Measurements from ENCODE around the gene PAK1. TPM values are rescaled to one million over a fixed set of nuclear protein-coding genes. Genes with fewer than 3 reads are reported as not detected.

Gene PAK1
- total RNA-seq, 1 experiment from 2014 or later: 80.0 TPM

DNA sequence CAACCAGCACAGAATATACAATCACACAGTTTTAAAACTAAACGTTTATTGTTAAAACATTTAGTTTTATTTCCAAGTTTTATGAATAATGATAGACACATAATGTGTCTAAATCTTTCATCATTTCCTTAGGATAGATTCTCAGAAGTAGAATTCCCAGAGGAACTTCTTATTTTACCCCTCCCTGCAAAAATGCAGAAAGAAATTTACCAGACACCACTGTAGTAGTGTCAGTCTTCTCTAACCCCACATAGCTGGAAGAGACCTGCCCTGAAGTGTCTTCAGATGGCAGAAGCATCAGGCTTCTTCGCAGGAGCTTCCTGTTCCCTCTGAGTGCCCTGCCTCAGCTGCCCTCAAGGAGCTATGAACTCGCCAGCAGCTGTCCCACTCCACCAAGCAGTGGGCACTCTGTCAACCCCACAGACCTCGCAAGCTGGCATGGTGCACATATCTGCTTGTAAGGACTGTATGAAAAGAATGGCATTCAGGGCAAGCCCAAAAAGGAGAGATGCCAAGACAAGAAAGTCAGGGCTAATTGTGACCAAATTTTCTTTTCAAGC, 28.5 kb upstream of the PAK1 start:
- no peaks in the 10 kb centered on the region for H3K36me3 ChIP-seq (ENCODE audit: low read depth)
- no peak overlapping the region for H3K4me3 ChIP-seq
- ChIA-PET POLR2A (ENCODE audit: unreplicated experiment) (no interaction called here), CTCF (no interaction called here)
- intact Hi-C loops (cut with micrococcal nuclease; ENCODE audit: unreplicated experiment): no loop called here
- peaks cover 21% of the 10 kb centered on the region for H3K4me1 ChIP-seq (replicated peaks; ENCODE audit: insufficient read depth)
- H4K20me1 ChIP-seq (ENCODE audit: insufficient read depth): peaks cover 4% of the 10 kb centered on the region; the same call in 1 of the 2 replicates
- BruUV-seq (replicated peaks): no TSS peak
- no peak overlapping the region for H3K27ac ChIP-seq
- DNase-seq: no peak
- no peaks in the 10 kb centered on the region for H3K9me3 ChIP-seq (ENCODE audit: insufficient read depth, low read depth)
- H3K9me2 ChIP-seq (ENCODE audit: insufficient read depth): no peaks in the 10 kb centered on the region
- no peak overlapping the region for H2AFZ ChIP-seq
- H3F3A ChIP-seq (ENCODE audit: insufficient read depth, low read depth): peaks cover 19% of the 10 kb centered on the region
- H3K4me2 ChIP-seq: no peak overlapping the region
- H3K79me2 ChIP-seq (ENCODE audit: low read depth): no peaks in the 10 kb centered on the region
- H3K27me3 ChIP-seq (ENCODE audit: insufficient read depth, low read depth): peaks cover 62% of the 10 kb centered on the region
- no peak for TF ChIP-seq EZH2 (IDR thresholded peaks at IDR 0.05; ENCODE audit: low read depth)
- TF ChIP-seq, protein P1, sequence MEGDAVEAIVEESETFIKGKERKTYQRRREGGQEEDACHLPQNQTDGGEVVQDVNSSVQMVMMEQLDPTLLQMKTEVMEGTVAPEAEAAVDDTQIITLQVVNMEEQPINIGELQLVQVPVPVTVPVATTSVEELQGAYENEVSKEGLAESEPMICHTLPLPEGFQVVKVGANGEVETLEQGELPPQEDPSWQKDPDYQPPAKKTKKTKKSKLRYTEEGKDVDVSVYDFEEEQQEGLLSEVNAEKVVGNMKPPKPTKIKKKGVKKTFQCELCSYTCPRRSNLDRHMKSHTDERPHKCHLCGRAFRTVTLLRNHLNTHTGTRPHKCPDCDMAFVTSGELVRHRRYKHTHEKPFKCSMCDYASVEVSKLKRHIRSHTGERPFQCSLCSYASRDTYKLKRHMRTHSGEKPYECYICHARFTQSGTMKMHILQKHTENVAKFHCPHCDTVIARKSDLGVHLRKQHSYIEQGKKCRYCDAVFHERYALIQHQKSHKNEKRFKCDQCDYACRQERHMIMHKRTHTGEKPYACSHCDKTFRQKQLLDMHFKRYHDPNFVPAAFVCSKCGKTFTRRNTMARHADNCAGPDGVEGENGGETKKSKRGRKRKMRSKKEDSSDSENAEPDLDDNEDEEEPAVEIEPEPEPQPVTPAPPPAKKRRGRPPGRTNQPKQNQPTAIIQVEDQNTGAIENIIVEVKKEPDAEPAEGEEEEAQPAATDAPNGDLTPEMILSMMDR (conservative IDR thresholded peaks at IDR 0.05): no peak

DNA sequence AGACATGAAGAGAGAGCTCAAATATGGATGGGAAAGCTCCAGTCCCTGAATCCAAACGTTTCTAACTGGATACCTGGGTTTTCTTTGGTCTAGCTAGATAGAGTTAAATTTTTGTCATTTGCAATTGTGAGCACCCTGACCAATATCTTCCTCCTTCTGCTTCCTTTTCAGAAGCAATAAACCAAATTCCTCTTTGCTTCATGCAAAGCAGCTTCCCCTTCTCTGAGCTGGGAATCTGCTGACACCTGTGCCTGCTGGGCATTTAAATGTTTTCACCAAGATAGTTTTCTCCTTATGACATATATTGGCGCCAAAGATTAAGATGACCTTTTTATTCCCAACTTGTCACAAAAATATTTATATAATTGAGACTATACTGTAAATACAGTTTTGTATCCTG, 27.9 kb upstream of the PAK1 start:
- intact Hi-C loops (cut with micrococcal nuclease; ENCODE audit: unreplicated experiment): no loop called here
- ChIA-PET POLR2A (ENCODE audit: unreplicated experiment) (interaction anchor here (0.5 kb wide), 1 partner anchor 366 kb away, joined by 3 read pairs; no protein-coding TSS in a partner anchor), CTCF (no interaction called here)
- Histone ChIP-seq H2AFZ (no peak overlapping the region), H3F3A (ENCODE audit: insufficient read depth, low read depth) (peaks cover 13% of the 10 kb centered on the region; the same call in 1 of the 2 replicates), H3K27me3 (ENCODE audit: insufficient read depth, low read depth) (peaks cover 62% of the 10 kb centered on the region), H3K36me3 (ENCODE audit: low read depth) (no peaks in the 10 kb centered on the region), H3K4me1 (replicated peaks; ENCODE audit: insufficient read depth) (peaks cover 15% of the 10 kb centered on the region), H3K4me3 (no peak overlapping the region), H3K27ac (no peak overlapping the region), H3K79me2 (ENCODE audit: low read depth) (no peaks in the 10 kb centered on the region), H3K9me3 (ENCODE audit: insufficient read depth, low read depth) (no peaks in the 10 kb centered on the region), H3K9me2 (ENCODE audit: insufficient read depth) (no peaks in the 10 kb centered on the region), H4K20me1 (ENCODE audit: insufficient read depth) (no peaks in the 10 kb centered on the region), H3K4me2 (no peak overlapping the region)
- TF ChIP-seq, protein P1 (conservative IDR thresholded peaks at IDR 0.05): no peak
- no peak for TF ChIP-seq EZH2 (IDR thresholded peaks at IDR 0.05; ENCODE audit: low read depth)
- no TSS peak for BruUV-seq (replicated peaks)
- DNase-seq: no peak

DNA sequence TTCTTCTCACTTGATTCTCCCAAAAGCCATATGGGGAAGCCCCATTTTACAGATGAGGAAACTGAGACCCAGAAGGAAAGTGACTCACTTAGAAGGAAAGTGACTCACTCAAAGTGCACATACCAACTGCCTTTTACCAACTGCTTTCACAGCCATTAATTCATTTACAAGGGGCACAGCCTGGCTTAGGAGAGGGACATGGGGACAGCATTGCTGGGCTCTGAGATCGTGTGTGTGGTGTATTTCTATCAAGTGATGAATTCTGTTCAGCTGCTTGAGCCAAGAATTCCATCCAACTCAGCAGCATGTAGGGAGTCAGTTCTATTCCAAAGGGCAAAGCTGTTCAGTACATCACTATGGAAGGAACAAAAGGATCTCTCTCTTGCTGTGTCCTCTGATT, 23.5 kb upstream of the PAK1 start:
- no peak for DNase-seq
- intact Hi-C loops (cut with micrococcal nuclease; ENCODE audit: unreplicated experiment): no loop called here
- BruUV-seq (replicated peaks): no TSS peak
- ChIA-PET CTCF (no interaction called here), POLR2A (ENCODE audit: unreplicated experiment) (interaction anchor here (0.7 kb wide), 1 partner anchor 23 kb away, joined by 7 read pairs; no protein-coding TSS in a partner anchor)
- Histone ChIP-seq H3K4me1 (replicated peaks; ENCODE audit: insufficient read depth) (no peaks in the 10 kb centered on the region), H3K4me2 (no peak overlapping the region), H3K79me2 (ENCODE audit: low read depth) (no peaks in the 10 kb centered on the region), H2AFZ (no peak overlapping the region), H4K20me1 (ENCODE audit: insufficient read depth) (no peaks in the 10 kb centered on the region), H3K27ac (no peak overlapping the region), H3K27me3 (ENCODE audit: insufficient read depth, low read depth) (peaks cover 28% of the 10 kb centered on the region), H3K9me2 (ENCODE audit: insufficient read depth) (no peaks in the 10 kb centered on the region), H3K9me3 (ENCODE audit: insufficient read depth, low read depth) (no peaks in the 10 kb centered on the region), H3K4me3 (no peak overlapping the region), H3F3A (ENCODE audit: insufficient read depth, low read depth) (0 out of 2 replicates have a peak, but pooled peaks cover under 1% of the 10 kb centered on the region), H3K36me3 (ENCODE audit: low read depth) (no peaks in the 10 kb centered on the region)
- TF ChIP-seq, protein P1 (conservative IDR thresholded peaks at IDR 0.05): no peak
- no peak for TF ChIP-seq EZH2 (IDR thresholded peaks at IDR 0.05; ENCODE audit: low read depth)
